ENCODE measurements around the gene OSER1.

Gene OSER1

GRCh38 chr20:44223721-44224120 is 13.2 kb upstream of the OSER1 start:
- DNase-seq = no peak

GRCh38 chr20:44222633-44223368 is 12.2 kb upstream of the OSER1 start:
- DNase-seq = no peak

- no peak for DNase-seq
Measured at GRCh38 chr20:44222027-44222426, 11.5 kb upstream of the OSER1 start.

GRCh38 chr20:44221368-44221954 is 10.9 kb upstream of the OSER1 start:
- no peak for DNase-seq

- DNase-seq = no peak
Measured at GRCh38 chr20:44219791-44220190, 9.2 kb upstream of the OSER1 start.

GRCh38 chr20:44219170-44219730 is 8.7 kb upstream of the OSER1 start:
- no peak for DNase-seq

- peak; percentile 21 to 35 for DNase-seq
Measured at GRCh38 chr20:44218446-44218845, 7.9 kb upstream of the OSER1 start.

- DNase-seq = peak; percentile 50 to 55
Measured at GRCh38 chr20:44217342-44218092, 6.9 kb upstream of the OSER1 start.

- DNase-seq = peak; percentile 75
Measured at GRCh38 chr20:44215125-44215524, 4.6 kb upstream of the OSER1 start.

GRCh38 chr20:44212792-44213191 is 2.2 kb upstream of the OSER1 start:
- no peak for DNase-seq

GRCh38 chr20:44211177-44212039 is 837 bp upstream of the OSER1 start:
- no peak for DNase-seq

- no peak for DNase-seq
Measured at GRCh38 chr20:44209686-44210405, 725 bp downstream of the OSER1 start.

- DNase-seq = no peak
Measured at GRCh38 chr20:44208770-44209169, 1.8 kb downstream of the OSER1 start.

- no peak for DNase-seq
Measured at GRCh38 chr20:44208165-44208564, 2.4 kb downstream of the OSER1 start.

GRCh38 chr20:44207126-44207723 is 3.3 kb downstream of the OSER1 start:
- no peak for DNase-seq

GRCh38 chr20:44206132-44206531 is 4.4 kb downstream of the OSER1 start:
- DNase-seq = no peak

GRCh38 chr20:44204832-44205215 is 5.7 kb downstream of the OSER1 start:
- no peak for DNase-seq

GRCh38 chr20:44204156-44204831 is 6.3 kb downstream of the OSER1 start:
- DNase-seq = no peak

GRCh38 chr20:44203161-44203560 is 7.4 kb downstream of the OSER1 start:
- no peak for DNase-seq

- no peak for DNase-seq
Measured at GRCh38 chr20:44200983-44201382, 9.6 kb downstream of the OSER1 start.

- DNase-seq = no peak
Measured at GRCh38 chr20:44200371-44200770, 10.2 kb downstream of the OSER1 start.

All from activated CD4-positive, alpha-beta T cell treated with anti-CD3 and anti-CD28 coated beads, Interleukin-2, amount 50 U/mL, for 4 hours (primary cell).